NCI-H146 treated with DMSO at 0.1 percent for 48 hours (cell line): ENCODE measurements around the gene ZC2HC1B.
A peak's percentile ranks its signal among the peaks of the same experiment; 100 is the strongest.
"Not testable (repeated sequence)": the region's sequence is repeated elsewhere in the genome, so short reads cannot be mapped to it uniquely, and the experiment has no call there.

Experiments used
- DNase-seq: peaks from one replicate; lab custom pipeline; 2025; ENCODE audit not compliant: unreplicated experiment; lab: John Stamatoyannopoulos, UW

The ZC2HC1B gene, protein sequence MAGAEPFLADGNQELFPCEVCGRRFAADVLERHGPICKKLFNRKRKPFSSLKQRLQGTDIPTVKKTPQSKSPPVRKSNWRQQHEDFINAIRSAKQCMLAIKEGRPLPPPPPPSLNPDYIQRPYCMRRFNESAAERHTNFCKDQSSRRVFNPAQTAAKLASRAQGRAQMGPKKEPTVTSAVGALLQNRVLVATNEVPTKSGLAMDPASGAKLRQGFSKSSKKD

DNA sequence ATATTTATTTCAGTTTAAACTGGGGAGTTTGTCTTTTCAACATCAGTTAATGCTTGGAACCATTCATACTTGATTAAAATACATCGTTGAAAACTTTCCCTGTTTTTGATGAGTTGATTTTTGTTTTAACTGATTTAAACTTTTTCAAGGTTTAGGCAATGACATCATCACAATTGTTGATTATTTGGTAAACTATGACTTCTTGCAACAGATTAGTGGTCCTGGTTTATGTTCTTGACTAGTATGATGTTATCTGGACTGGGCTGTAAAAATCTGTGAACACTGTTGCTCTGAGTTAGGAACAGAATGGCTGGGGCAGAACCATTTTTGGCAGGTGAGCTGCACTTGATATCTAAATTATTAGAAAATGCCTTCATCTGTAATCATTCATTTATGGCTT lies at the start of gene ZC2HC1B:
Gene ZC2HC1B (plus strand): TSS at position 241 of the 400 bp plus-strand sequence. CDS start 66 bp downstream, at position 307.
- DNase-seq: no peak

DNA sequence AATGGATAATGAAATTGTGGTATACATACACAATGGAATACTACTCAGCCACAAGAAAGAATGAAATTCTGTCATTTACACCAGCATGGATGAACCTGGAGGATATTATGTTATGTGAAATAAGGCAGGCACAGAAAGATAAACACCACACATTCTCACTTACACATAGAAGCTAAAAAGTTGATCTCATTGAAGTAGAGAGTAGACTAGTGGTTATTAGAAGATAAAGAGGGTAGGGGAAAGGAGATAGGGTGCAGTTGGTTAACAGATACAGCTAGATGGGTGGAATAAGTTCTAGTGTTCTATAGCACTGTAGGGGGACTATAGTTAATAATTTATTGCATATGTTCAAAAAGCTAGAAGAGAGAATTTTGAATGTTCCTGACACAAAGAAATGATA lies 46.7 kb upstream of the ZC2HC1B start:
- no peak for DNase-seq

DNA sequence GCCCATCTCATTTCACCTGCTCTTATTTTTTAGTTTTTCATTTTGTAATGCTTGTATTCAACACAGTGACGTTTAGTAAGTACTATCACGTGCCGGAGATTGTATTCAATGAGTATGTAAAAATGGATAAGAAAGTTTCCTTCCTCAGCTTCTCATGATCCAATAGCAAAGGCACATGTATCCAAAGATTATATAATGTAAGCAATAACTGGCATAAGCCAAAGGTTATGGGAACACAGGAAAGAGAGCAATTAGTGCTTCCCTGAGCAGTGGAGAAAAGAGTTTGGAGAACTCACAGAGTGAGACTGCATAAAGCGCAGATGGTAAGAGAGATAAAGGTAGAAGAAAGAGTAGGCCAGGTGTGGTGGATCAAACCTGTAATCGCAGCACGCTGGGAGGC lies 42.9 kb upstream of the ZC2HC1B start:
- no peak for DNase-seq

DNA sequence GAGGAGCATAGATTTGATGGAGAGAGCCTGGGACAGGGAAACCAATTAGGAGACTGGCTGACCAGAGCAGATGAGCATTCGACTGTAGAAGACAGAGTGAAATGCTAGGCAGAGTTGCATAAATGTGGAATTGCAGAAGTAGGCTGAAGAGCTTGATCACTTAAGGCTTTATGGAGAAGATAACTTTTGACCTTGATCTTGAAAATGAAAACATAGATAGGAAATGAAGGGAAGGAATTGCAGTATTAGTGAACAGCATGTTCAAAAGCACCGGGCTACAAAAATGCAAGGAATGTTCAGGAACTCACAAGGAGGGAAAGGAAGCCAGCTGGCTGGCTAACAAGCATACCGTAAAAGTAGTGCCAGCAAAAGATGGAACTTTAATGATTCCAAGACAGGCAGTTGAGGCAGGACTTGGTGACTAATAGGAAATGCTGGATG lies 41.7 kb upstream of the ZC2HC1B start:
- DNase-seq: no peak

DNA sequence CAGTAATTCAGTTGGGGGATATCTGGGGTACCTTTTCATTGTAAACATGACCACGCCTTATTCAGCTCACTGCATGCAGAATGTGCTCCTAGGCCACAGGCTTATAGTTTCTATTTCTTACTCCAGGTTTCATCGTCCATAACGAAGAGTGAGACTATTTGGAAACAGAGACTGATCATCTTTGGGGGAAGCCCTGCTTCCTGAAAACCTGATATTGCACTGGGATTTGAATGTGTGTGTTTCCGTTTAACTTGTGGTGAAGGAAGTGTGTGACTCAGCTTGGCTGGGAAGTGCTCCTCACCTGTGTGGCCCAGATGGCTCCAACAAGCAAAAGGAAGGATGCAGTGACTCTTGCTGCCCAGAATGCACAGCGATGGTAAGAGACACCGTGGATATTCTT lies 40.7 kb upstream of the ZC2HC1B start:
- no peak for DNase-seq

DNA sequence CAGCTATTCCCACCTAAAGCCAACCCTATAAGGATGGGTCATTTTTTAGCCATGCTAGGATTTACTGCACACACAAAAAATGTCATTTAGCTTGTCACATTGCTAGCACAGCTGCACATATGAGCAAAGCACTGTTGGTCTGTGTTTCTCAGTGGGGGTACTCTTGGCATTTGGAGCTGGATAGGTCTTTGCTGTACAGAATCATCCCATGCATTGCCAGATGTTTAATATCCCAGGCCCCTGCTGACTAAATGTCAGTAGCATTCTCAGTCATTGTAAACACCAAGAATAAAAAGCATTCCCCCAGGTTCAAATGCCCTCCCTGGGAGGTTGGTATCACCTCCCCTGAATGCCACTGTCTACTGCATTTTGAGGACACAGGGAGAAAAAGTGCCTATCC lies 35.7 kb upstream of the ZC2HC1B start:
- no peak for DNase-seq

DNA sequence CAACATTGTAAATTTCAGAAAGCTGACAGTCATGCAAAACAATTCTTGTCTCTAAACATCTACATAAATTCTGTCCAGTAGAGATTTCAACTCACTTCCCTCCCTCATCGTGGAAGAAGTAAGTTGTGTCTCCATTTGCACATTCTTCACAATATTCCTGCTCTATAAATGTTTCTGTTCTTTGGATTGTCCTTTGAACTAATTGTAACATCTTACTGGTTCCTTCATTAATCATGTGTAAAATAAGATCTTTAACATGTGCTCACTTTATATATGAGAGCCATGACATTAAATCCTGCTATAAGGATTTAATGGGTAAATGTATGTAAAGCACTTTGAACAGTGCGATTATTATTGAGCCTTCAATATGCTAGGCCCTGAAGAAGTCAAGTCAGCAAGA lies 28.1 kb upstream of the ZC2HC1B start:
- no peak for DNase-seq

DNA sequence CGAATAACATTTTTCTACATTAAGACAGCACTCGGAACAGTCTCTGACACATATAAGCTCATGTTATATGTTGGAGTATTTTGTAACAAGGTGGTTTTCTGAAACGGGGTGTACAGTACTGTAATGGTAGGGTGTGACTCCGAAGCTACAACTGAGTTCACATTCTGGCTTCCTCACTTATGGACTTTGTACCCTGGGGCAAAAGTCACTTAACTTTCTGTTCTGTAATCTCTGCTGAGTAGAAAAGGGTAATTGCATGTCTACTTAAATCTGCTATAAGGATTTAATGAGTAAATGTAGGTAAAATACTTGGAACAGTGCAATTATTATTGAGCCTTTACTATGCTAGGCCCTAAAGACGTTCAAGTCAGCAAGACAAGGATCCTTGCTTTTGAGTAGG lies 25.9 kb upstream of the ZC2HC1B start:
- no peak for DNase-seq

DNA sequence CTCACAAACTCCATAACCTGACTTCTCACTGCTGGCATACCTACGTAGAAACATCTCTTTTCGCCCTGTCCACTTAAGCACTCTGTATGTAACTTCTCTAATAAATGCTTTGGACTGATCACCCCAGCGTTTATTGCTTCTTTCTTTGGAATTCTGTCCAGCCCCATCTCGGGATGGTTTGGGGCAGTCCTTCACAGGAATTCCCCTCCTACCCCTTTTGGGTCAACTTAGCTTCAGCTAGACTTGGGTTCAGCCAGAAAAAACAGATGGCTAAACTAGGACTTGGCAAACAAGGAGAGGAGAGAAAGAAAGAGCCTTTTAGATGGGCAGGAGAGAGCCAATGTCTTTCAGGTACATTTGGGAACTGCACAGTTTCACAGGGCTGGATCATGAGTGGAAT lies 25.1 kb upstream of the ZC2HC1B start:
- DNase-seq: no peak

DNA sequence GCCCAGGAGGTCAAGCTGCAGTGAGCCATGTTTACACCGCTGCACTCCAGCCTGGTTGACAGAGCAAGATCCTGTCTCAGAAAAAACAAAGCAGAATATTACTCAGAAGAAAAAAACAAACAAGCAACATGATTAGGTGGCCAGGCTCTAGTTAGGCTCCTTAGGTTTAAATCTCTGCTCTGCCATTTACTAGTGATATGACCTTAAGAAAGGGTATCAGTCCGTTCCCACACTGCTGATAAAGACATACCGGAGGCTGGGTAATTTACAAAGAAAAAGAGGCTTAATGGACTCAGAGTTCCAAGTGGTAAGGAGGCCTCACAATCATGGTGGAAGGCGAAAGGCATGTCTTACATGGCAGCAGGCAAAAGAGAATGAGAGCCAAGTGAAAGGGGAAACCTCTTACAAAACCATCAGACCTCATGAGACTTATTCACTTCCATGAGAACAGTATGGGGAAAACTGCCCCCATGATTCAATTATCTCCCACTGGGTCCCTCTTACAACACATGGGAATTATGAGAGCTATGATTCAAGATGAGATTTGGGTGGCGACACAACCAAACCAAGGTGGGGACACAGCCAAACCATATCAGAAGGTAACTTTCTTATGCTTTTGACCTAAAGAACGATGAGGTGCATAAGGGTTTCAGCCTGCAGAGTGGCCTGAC lies 23.5 kb upstream of the ZC2HC1B start:
- no peak for DNase-seq

DNA sequence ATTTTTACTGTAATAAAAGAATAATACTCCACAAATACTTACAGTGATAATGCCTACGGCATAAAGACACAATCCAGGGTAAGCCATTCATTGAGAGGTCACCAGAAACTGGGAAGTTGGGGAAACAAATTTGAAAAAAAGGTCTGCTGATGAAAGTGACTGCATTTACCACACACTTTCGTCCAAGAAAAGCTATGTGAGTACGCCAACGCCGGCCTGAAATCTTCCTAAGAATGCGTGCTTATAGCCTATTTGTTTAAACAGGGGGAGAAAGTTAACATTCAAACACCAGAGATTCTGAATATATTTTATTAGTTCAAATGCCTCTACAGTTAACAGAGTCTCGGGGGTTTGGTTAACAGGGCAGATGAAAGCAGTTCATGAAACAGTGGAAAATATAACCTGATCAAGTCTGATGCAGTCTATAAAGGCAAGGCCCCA lies 21.8 kb upstream of the ZC2HC1B start:
- no peak for DNase-seq

DNA sequence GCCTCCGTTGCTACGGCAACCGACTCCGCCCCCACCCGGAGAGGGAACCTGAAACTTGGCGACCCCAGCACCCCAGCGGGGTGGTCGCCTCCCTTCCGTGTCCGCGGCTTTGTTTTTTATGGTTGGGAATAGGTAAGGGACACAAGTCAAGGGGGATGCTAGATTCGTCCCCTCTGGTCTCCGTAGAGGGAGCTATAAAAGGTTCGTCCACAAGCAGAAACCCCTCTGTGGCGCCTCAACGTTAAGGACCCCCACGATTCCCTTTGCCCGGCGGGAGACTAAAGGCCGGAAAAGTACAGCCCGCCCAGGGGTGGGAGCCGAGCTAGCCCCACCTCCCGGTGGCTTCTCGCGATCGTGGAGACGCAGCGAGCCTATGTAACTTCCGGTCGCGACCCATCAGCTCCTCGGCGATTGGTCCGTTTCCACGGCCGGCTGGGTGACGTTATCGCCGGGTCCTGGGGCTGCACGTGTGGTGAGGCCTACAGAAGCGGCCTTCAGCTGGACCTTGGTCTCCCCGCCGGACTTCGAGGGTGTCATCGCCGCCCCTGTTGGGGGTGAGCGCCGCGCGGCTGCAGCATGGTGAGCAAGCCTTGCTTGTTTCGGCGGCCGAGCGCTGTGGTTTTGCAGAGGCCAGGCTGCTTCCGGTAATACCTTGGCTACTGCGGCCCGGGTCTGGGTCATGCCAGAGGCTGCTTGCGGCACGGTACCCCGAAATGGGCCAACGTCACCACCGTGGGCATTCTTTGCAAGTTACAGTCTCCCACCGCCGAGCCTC lies 21.2 kb upstream of the ZC2HC1B start, which contains the start of gene LTV1:
Gene LTV1 (plus strand): TSS at position 437 of the 775 bp plus-strand sequence. CDS start 140 bp downstream, at position 577.
- DNase-seq: peak; percentile 98

DNA sequence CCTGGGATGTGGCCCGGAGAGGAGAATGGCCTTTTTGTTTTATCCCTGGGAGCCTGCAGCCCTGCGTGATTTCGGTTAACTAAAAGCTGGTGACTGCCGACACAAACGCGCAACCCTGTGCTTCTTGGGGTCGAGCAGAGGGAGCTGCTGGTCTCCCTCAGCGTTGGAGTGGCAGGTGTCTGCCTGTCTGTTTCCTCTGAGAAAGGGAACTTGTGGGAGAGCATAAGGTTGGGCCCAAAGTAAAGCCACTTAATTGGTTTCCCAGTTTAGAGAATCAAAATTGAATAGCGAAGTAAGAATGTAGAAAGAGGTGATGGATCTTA lies 20.6 kb upstream of the ZC2HC1B start:
- no peak for DNase-seq

DNA sequence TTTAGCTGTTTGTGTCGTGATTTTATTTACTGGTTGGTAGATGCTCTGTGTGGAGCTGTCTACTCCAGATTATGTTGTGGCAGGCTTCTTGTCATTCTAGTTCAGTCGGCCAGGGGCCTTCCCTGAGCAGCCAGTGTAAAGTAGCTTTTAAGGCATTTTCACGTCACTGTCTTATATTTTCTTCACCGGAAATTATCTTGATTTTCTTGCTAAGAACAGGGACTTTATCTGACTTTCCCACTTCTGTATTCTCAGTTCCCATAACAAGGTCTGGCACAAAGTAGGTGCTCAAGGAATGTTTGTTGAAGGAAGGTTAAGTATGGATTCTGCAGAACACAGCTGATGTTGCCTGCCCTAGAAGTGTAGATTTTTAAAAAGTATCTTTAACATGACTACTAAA lies 20.3 kb upstream of the ZC2HC1B start:
- no peak for DNase-seq

DNA sequence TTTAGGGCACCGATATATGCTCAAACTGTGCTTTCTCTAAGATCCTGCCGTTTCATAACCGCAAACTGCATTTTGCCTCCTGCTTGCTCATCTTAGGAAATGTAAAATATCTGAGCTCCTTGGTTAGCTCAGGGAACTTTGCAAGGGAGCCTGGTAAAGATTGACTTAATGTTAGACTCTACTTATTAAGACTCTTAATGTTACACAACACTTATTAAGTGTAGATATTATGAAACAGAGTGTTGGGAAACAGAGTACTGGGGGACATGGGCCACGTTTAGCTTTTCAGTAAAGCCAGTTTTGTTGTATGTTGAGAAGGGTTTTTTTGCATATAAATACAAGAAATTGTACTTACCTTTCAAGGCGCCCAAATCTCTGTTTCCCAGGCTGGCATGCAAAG lies 19.2 kb upstream of the ZC2HC1B start:
- DNase-seq: no peak

DNA sequence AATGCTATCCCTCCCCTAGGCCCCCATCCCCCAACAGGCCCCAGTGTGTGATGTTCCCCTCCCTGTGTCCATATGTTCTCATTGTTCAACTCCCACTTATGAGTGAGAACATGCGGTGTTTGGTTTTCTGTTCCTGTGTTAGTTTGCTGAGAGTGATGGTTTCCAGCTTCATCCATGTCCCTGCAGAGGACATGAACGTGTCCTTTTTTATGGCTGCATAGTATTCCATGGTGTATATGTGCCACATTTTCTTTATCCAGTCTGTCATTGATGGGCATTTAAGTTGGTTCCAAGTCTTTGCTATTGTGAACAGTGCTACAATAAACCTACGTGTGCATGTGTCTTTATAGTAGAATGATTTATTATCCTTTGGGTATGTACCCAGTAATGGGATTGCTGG lies 12.6 kb upstream of the ZC2HC1B start:
- DNase-seq: not testable (repeated sequence)

DNA sequence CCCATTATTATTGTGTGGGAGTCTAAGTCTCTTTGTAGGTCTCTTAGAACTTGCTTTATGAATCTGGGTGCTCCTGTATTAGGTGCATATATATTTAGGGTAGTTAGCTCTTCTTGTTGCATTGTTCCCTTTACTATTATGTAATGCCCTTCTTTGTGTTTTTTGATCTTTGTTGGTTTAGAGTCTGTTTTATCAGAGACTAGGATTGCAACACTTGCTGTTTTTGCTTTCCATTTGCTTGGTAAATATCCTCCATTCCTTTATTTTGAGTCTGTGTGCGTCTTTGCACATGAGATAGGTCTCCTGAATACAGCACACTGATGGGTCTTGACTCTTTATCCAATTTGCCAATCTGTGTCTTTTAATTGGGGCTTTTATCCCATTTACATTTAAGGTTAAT lies 9.2 kb upstream of the ZC2HC1B start:
- DNase-seq: not testable (repeated sequence)

DNA sequence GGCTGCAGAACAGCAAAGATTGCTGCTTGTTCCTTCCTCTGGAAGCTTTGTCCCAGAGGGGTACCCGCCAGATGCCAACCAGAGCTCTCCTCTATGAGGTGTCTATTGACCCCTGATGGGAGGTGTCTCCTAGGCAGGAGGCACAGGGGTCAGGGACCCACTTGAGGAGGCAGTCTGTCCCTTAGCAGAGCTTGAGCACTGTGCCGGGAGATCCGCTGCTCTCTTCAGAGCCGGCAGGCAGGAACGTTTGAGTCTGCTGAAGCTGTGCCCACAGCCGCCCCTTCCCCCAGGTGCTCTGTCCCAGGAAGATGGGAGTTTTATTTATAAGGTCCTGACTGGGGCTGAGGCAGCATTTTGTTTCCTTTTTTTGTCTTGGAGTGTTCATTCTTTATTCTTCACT lies 7.5 kb upstream of the ZC2HC1B start:
- DNase-seq: not testable (repeated sequence)

DNA sequence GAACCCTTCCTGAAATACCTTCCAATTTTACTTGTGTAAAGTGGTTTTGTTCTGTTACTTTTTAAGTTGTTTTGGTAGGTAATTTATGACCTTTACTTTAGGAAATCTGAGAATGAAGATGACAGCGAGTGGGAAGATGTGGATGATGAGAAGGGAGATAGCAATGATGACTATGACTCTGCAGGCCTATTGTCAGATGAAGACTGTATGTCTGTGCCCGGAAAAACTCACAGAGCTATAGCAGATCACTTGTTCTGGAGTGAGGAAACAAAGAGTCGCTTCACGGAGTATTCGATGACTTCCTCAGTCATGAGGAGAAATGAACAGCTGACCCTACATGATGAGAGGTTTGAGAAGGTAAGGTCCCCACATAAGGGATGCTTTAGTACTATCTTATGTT lies 6.6 kb upstream of the ZC2HC1B start:
- DNase-seq: no peak

DNA sequence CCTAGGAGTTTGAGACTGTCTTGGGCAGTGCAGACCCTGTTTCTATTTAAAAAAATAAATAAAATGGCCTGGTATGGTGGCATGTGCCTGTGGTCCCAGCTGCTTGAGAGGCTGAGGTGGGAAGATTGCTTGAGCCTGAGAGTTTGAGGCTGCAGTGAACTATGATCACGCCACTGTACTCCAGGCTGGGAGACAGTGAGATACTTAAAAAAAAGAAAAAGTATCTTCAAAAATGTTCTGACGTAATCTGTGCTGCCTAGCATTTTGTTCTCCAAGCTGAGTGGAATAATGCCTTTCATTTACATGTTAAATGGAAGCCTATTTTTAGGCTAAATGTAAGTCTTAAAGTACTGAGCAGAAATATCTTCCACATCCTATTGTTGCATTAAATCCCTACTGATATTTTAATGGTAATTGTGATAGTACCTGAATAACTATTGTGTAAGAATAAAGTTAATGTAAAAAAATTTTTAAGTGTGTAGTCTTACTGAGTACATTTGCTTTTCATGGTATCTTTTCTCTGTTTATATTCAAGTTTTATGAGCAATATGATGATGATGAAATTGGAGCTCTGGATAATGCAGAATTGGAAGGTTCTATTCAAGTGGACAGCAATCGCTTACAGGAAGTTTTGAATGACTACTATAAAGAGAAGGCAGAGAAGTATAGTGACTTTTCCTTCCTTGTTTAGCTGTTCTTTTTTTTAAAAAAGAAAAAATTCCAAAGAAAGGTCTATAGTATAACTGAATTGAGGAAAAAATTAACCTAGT lies 4.2 kb upstream of the ZC2HC1B start:
- DNase-seq: no peak

DNA sequence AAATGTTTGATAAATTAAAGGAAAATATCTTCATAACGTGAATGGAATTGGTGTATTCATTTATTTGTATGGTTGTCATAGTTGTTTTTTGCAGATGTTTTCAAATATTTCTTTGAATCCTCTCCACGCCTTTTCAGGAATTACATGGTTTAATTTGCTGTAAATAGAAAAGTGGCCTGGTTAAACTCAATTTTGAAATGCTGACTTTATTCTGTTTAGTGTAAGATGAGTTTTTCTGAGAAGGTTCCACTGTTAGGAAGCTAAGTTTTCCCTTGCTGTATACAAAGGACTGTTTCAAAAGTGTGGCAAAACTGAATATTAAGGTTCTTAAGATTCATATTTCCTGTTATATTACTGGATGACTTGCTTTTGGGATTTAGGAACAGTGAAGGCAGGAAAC lies 503 bp upstream of the ZC2HC1B start:
- DNase-seq: no peak
